Right forelimb (tissue), 1 donor: Measurements from ENCODE around the gene MTCL1.

Source experiments
- DNase-seq: peaks from one replicate; pipeline ENCODE4 v3.0.0-alpha.2; 2018

MTCL1 gene

DNA sequence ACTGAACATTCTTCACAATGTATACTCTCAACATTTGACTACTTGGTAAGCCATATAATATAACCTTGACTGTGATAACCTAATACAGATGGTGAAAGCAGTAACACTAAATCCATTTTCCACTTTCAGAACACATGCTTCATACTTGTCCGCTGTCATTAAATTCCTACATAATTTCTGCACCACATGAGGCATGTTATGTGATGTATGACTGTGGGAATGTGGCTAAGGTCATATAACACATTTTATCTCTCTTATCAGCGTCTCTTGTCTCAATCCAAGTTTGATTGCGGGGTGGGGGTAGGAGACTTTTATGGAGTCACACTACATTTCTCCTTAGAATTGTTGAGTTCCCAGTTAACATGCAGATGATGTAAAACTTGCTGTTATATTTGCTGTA is 110.9 kb downstream of the MTCL1 start:
- no peak for DNase-seq

- DNase-seq = no peak
These were observed 111.5 kb downstream of the MTCL1 start for GRCh38 chr18:8816816-8817215.

DNA sequence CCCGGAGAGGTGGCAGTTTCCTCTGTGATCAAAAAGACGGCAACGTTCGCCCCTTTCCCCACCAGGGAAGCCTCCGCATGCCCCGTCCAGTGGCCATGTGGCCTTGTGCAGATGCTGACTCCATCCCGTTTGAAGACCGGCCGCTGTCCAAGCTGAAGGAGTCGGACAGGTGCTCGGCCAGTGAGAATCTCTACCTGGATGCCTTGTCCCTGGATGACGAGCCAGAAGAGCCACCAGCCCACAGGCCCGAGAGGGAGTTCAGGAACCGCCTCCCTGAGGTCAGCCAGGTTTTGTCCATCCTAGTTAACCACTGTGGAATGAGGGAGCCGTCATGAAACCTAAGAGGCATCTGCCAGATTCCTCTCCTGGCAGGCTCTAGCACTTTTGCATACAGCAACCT is 113.6 kb downstream of the MTCL1 start:
- no peak for DNase-seq

- no peak for DNase-seq
These were observed 115.2 kb downstream of the MTCL1 start for GRCh38 chr18:8820396-8821082.

DNA sequence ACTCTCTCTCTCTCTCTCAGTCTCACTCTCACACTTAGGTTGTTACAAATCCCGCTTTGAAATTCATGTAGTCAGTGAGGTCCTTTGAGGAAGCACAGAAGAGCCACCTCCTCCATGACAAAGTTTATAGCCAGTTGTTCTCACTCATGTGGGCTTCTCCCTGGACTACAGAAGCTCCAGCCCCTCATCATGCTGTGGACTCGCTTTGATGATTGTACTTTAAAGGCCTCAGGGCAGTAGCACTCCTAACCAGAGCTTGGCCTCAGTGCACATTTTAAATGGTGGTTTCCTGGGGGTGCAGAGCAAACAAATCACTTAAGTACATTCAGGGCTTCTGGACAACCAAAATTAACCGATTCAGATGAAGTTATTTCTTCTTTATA is 115.7 kb downstream of the MTCL1 start:
- no peak for DNase-seq

GRCh38 chr18:8821531-8821930 is 116.2 kb downstream of the MTCL1 start:
- no peak for DNase-seq

GRCh38 chr18:8822643-8823042 is 117.3 kb downstream of the MTCL1 start:
- DNase-seq = no peak

GRCh38 chr18:8823530-8823929 is 118.2 kb downstream of the MTCL1 start:
- no peak for DNase-seq

- no peak for DNase-seq
These were observed 119.5 kb downstream of the MTCL1 start for GRCh38 chr18:8824846-8825245.

DNA sequence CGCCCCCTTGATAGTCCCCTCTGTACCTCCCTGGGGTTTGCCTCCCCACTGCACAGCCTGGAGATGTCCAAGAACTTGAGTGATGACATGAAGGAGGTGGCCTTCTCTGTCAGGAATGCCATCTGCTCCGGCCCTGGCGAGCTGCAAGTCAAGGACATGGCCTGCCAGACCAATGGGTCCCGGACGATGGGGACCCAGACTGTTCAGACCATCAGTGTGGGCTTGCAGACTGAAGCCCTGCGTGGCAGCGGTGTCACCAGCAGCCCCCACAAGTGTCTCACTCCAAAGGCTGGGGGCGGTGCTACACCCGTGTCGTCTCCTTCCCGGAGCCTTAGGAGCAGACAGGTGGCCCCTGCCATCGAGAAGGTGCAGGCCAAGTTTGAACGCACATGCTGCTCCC is 119.9 kb downstream of the MTCL1 start:
- DNase-seq = no peak

DNA sequence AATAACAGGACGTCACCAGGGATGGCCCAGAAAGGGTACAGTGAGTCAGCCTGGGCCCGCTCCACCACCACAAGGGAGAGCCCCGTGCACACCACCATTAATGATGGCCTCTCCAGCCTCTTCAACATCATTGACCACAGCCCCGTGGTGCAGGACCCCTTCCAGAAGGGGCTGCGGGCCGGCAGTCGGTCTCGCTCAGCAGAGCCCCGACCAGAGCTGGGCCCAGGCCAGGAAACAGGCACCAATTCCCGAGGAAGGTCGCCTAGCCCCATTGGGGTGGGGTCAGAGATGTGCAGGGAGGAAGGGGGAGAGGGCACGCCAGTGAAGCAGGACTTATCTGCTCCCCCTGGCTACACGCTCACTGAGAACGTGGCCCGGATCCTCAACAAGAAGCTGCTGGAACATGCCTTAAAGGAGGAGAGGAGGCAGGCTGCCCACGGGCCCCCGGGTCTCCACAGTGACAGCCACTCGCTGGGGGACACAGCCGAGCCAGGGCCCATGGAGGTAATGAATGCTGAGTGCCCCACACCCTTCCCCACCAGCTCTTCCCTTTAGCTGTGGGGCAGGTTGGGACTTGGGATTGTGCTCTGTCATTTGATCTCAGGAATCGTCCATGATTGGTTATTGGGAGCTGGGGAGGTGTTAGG is 120.5 kb downstream of the MTCL1 start:
- DNase-seq = no peak

DNA sequence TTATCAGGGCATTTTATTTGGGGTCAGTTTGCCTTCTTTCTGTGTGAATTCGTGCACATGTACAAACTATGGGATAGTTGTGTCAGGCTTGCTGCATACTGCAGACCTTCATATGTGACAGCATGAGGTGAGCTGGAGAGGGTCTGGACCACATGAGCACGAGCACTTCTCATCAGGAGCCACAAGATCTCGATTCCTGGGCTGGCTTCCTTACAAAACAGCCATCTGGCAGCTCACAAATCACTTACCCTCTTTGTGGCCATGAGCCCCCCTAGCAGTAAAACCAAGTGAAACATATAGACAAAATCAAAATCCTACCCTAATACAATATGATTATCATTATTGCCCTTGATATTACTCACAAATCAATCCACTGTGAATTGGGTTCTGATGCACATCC is 121.2 kb downstream of the MTCL1 start:
- no peak for DNase-seq

GRCh38 chr18:8826971-8827370 is 121.6 kb downstream of the MTCL1 start:
- DNase-seq = no peak

DNA sequence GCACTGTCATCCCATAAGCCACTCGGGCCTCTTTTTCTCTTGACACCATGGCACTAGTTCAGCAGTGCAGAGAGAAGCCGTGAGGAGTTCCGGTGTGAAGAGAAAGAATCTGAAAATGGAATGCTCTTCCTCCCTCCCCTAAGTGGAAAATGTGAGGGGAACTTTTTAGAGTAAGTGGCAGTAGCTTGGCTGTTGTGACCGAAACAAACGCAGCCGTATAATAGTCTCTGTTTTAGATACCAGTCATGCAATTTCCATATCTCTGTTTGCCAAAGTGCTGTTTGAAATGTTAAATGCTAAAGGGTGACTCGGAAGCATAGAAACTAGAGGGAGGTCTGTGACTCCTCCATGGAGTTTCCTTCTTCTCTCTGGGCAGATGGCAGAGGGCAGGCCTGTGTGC is 122.9 kb downstream of the MTCL1 start:
- DNase-seq = no peak

DNA sequence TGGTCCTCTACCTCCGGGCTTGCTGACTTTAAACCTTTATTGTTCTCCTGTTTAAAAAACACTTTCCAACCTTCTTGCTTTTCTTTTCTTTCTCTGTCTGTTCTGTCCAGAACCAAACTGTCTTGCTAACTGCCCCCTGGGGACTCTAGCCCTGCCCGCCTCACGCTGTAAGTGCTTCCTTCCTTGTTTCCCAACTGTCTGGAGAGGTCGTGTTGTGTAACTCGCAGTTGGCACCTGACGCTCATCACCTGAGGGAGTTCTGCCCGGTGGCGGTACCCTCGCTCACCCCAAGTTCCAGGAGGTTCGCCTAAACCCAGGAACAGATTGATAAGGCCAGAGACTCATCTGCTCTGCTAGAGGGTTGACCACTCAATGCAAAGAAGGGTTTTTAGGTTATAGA is 123.4 kb downstream of the MTCL1 start:
- DNase-seq = no peak

GRCh38 chr18:8830067-8831060 is 125.0 kb downstream of the MTCL1 start:
- DNase-seq = no peak

GRCh38 chr18:8831112-8831511 is 125.8 kb downstream of the MTCL1 start:
- no peak for DNase-seq

- DNase-seq = no peak
These were observed 126.2 kb downstream of the MTCL1 start for GRCh38 chr18:8831531-8831930.

GRCh38 chr18:8833480-8833879 is 128.1 kb downstream of the MTCL1 start:
- DNase-seq = no peak

- no peak for DNase-seq
These were observed 129.5 kb downstream of the MTCL1 start for GRCh38 chr18:8834881-8835280.

GRCh38 chr18:8835521-8835953 is 130.2 kb downstream of the MTCL1 start:
- DNase-seq = no peak

DNA sequence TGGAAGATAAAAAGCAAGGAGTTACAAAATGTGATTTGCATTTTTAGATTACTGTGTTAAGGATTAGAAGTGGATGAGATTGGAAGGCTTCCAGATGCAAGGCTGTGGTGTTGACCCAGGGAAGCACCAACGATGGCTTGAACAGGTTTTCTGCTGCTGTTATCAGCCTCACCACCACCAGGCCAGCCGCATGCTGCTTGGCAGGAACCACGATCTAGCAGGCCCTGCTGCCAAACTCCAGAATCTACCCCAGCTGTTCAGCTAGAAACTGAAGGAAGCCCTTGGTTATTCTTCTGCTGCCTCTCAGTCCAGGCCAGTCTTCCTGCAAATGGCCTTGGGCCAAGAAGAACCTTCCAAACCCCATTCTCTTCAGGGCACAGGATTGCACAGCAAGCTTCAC is 133.9 kb downstream of the MTCL1 start:
- no peak for DNase-seq

DNA sequence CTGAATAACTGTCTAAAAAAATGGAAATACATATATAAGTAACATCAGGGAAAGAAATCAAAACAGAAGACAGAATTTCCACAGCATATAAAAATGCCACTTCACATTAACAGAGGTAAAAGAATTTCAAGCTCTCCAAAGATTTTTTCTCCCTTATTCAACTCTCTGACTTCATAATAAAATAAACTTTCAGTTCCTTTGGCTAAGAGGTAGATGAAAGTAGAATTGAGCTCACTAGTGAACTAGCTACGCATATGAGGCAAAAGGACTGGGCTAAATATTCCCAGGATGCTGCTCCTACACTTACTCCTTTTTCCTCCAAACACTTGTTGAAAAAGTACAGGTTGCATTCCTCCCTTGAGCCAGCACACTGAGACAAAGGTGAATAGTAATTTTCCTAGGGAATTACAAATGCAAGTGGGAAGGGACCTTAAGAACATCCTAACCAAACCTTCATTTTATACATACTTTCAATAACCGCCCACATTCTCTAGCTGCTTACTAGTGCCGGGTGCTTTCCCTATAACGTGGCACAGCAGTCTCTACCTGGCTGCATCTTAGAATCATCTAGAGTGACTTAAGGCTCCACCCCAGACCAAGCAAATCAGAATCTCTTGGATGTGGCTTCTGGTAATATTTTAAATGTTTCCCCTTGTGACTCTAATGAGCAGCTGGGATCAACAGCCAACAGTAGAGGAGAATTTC is 136.6 kb downstream of the MTCL1 start:
- no peak for DNase-seq
